Peyer's patch (tissue), 4 donors: ENCODE data around the gene MIPOL1.

ENCODE experiments used
- CTCF ChIP-seq, 6 experiments: fragments of 450-650 bp in 4 of 6; fragments of 200-600 bp in 2 of 6; sonication (generic) in 1 of 6; IDR thresholded peaks; one replicate each; pipeline ENCODE4 v1.5.1; 2017 to 2019; ENCODE audit warnings: antibody characterized with exemption in 6 of 6, mild to moderate bottlenecking in 3 of 6, moderate library complexity in 1 of 6
- POLR2A ChIP-seq, 2 donors: fragments of 450-650 bp; IDR thresholded peaks; one replicate each; pipeline ENCODE4 v1.5.1; 2017; ENCODE audit warnings: antibody characterized with exemption in 2 of 2, mild to moderate bottlenecking in 2 of 2, moderate library complexity in 2 of 2

GRCh38 chr14:37165794-37166193 is 31.9 kb upstream of the MIPOL1 start:
- TF ChIP-seq CTCF (IDR thresholded peaks at IDR 0.05) (no peak), POLR2A (IDR thresholded peaks at IDR 0.05) (no peak)
